HG03066 (cell line): Measurements from ENCODE around the gene SLC44A3.

Source experiments
- ATAC-seq: cut with Tn5 transposase; IDR thresholded peaks from one replicate; pipeline ENCODE4 v1.9.1; 2021; ENCODE audit warnings: low read depth; ENCODE audit not compliant: unreplicated experiment

The SLC44A3 gene

GRCh38 chr1:94903280-94904009 lies 83.3 kb downstream of the SLC44A3 start:
- ATAC-seq: no peak

GRCh38 chr1:94905207-94905606 lies 85.0 kb downstream of the SLC44A3 start:
- no peak for ATAC-seq

DNA sequence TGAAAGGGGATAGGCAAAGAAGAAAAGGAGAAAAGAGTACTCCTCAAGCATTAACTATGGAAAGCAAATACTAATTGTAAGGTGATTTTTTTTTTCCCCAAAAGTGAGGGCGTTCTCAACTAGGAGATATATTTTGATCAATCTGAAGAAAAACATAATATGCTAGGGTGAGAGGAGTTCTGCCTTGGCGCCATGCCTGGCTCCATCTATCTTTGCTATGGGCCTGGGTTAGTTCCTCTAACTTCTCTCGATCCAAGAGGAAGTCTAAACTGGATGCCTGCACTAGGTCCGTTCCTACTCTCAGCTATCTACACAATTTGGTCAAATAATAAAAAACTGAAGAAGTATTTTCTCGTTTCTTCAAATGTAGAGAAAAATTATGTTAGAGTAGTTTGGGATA lies 86.2 kb downstream of the SLC44A3 start:
- no peak for ATAC-seq

- no peak for ATAC-seq
Measured at GRCh38 chr1:94907136-94907535, 87.0 kb downstream of the SLC44A3 start.

DNA sequence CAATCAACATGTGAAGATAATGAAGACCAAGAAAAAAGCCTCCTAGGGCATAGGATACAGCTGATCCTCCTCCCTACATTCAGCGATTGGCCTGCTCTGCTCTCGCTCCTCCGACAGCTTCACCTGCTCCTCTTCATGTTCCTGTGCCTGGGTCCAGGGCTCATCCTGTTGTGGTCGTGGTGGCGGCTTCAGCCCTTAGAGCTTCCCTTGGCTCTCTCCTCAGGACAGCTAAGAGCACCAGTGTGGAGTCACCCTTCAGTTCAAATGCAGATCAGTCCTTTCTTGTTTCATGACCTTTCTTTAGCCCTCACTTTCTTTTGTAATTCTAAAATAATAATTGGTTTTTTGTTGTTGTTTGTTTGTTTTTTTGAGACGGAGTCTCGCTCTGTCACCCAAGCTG lies 88.0 kb downstream of the SLC44A3 start:
- ATAC-seq: no peak

DNA sequence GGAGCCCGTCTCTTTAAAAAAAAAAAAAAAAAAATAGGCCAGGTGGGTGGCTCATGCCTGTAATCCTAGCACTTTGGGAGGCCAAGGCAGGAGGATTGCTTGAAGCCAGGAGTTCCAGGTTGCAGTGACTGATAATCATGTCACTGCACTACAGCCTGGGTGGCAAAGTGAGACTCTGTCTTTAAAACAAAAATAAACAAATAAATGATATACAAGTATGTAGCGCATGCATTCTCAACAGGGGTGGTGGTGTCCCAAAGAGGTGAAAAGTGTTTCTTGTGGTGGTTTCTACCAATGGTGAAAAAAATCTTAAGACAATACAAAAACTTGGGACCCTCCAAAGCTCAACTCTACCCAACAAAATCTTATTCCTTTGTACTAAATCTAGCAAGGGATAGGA lies 88.8 kb downstream of the SLC44A3 start:
- ATAC-seq: no peak

GRCh38 chr1:94909486-94909885 lies 89.3 kb downstream of the SLC44A3 start:
- ATAC-seq: no peak

DNA sequence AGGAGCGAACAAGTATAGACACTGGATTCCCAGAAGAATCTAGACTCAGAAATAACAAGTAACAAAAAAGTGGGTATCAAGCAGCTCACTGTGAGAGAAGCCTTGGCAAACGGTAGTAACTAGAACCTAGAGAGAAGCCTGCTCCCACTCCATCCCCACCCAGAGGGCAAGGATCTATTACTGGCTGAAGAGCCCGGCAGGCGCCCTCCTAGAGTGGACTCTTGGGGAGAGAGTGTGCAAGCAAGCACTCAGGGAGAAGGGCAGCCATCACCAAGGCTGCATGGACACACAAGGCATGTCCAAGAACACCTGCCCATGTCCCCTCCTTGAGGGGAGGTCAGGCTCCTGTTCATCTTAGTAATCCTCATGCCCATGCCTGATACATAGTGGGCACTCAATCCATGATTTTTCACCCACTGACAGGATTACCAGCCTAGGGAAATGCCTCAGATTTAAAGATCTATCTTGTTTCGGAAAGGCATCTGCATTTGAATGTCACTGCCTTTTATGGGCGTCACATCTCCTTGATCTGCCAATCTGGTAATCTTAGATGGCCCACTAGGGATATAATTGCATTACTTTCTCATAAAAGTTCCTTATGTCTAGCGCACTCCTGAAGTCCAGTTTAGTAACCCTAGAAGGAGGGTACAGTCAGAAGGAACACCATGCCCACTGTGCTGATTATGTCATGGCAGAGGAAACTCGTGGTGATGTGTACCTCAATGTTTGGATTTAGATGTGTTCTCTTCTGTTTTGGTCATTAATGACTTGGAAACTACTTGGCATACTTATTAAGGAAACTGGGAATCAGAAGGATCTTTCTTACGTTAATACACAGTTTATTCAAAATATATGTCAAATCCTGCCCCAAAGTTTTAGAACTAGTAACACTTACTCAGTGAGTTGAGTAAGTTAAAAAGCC lies 92.4 kb downstream of the SLC44A3 start:
- no peak for ATAC-seq

DNA sequence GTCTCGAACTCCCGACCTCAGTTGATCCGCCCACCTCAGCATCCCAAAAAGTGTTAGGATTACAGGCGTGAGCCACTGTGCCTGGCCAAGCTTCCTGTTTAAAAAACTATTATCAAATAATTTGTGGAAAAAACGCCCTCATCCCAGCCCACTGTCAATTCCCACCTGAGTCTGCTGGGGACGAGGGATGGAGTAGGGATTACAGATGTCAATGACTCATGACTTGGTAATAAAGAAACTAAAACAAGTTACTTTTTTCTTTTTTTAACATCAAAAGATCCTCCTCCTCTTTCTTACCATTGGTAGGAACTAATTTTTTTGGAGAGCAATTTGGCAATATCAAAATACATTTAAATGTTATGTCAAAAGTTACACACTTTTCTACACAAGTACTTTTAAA lies 97.1 kb downstream of the SLC44A3 start:
- ATAC-seq: no peak

DNA sequence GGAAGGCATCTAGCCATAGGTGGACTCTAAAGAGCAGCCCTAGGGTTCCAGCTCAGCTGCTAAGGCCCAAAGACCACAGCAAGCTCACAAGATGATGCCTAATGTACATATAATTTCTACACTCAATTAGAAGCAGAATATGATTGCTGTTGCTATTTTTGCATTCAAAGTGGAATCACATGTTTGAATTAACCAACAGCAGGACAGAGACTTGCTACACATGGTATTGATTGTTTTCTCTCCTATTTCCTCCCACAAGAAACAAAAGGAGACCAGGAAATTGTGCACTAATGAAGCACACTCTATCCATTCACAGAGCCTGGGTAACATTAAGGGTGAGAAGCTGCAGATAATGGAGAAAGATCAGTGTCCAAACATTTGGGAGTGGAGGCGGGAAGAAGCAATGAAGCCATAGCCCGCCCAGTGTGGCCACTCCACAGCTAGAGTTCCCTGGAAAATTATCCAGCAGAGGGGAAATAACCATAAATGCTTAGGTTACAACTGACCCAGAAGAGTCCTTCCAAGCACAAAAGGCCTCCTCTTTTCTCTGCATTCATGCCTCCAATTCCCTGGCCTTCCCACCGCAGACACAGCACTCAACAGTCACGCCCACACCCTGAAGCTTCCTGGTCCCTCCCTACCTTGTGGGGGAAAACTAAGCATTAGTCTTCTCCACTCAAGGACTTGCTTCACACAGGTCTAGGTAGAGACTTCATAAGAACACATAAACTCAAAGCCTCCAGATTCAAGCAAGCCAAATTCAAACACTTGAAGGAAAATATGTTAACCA lies 99.3 kb downstream of the SLC44A3 start:
- ATAC-seq: no peak

- ATAC-seq: no peak
Measured at GRCh38 chr1:94920061-94920460, 99.9 kb downstream of the SLC44A3 start.

GRCh38 chr1:94921977-94922376 lies 101.8 kb downstream of the SLC44A3 start:
- ATAC-seq: no peak

GRCh38 chr1:94922761-94923331 lies 102.7 kb downstream of the SLC44A3 start:
- ATAC-seq: no peak

GRCh38 chr1:94925004-94925403 lies 104.8 kb downstream of the SLC44A3 start:
- ATAC-seq: no peak

DNA sequence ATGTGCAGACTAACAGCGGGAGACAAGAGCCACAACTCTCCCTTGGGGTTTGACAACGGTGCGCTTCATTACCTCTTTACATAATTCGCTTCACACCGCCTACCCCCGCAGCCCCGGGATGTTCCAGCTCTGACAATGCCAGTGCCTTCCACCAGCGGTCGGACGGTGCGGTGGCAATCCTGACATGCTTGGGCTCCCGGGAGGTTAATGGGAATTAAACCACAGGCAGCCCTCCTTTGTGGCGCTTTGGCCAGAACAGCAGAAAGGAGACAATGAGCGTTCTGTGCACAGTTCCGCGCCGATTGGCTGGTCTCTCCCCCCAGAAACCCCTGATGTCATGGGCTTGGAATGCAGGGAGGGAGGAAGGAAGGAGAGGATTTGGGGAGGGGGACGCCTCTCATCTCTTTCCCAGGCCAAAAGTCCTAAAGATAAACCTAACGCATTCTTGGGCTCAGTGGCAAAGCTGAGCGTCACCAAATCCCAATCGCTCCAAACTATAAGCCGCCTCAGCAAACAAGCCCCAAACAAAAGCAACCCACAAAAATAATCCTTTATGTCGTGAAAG lies 105.5 kb downstream of the SLC44A3 start:
- peak; percentile 37 for ATAC-seq

- peak; percentile 7 for ATAC-seq
Measured at GRCh38 chr1:94926126-94926914, 106.2 kb downstream of the SLC44A3 start.

- peak; percentile 77 for ATAC-seq
Measured at GRCh38 chr1:94926915-94927404, 106.8 kb downstream of the SLC44A3 start, which contains the start of gene CNN3. TSS of gene CNN3 (minus strand) at chr1:94927110. CDS start at chr1:94926894, 216 bp downstream.

DNA sequence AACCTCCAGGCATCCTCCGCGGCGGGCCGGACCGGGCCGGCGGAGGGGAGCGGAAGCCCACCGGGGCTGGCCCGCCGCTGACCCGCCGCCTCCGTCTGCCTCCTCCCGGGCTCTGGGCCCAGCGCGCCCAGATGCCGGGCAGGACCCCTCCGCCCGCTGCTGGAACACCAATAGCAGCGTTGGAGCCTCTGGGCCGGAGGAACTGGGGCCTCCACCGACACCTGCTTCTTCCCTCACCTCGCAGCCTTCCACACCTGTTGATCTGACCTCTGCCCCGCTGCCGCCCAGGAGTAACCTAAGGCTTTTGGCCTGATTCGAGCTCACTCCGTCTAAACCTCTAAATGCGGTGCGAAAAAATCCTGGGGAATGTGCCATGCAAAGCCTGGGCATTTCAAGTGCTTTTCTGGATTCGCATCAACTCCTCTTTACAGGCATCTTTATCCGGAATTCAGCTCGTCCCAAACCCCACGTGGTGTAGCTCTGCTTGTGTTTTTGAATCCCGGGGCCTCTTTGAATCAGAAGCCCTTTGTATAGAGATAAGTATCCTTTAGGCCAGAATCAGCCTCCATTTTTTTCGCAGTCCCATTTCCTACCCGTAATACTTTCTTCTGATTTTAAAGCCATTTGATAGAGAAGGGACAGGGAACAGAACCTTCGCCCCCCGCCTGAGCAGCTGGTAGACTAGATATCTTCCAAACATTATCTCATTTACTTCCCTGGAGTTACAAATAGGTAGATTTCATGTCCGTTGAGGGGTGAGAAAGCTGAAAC lies 107.4 kb downstream of the SLC44A3 start:
- ATAC-seq: peak; percentile 15
